ENCODE results near the gene ZKSCAN3. TPM values are rescaled to one million over a fixed set of nuclear protein-coding genes. Genes with fewer than 3 reads are reported as not detected.
"Not testable (repeated sequence)": the region's sequence is repeated elsewhere in the genome, so short reads cannot be mapped to it uniquely, and the experiment has no call there.

Gene ZKSCAN3
- total and polyA plus RNA-seq, 10 of the 15 experiments (the other 5 are each of a cell fraction or from before 2014, with no cell fraction given), result 0.86 to 4.3 (median 3.1) TPM

- in situ Hi-C loops (cut with MboI) (loop anchor here (5.0 to 25.0 kb wide), 3 partner anchors 227 to 1197 kb away; no protein-coding TSS in a partner anchor), intact Hi-C loops (cut with micrococcal nuclease; ENCODE audit: unreplicated experiment) (loop anchor here (5.0 to 10.0 kb wide), 5 partner anchors 92 to 1195 kb away; partner anchors contain the start of gene ZSCAN26)
- ATAC-seq; H3K4me1 ChIP-seq (ENCODE audit: control insufficient read depth, insufficient read depth, low read length); H3K9me3 ChIP-seq (replicated peaks; ENCODE audit: control insufficient read depth, insufficient read depth, low read length); DNase-seq (ENCODE audit: low read depth, low spot score); POLR2A ChIA-PET; H3K4me3 ChIP-seq; BruUV-seq (replicated peaks); H3K36me3 ChIP-seq (ENCODE audit: control insufficient read depth in 2 of 2, insufficient read depth in 2 of 2, low read length in 1 of 2); H2AFZ ChIP-seq (ENCODE audit: control insufficient read depth, low read depth, low read length); H3K9ac ChIP-seq (ENCODE audit: control insufficient read depth, insufficient read depth, low read length); H4K20me1 ChIP-seq (ENCODE audit: control insufficient read depth, insufficient read depth); H3K27ac ChIP-seq (ENCODE audit: control insufficient read depth, insufficient read depth); H3K4me2 ChIP-seq (ENCODE audit: control insufficient read depth, insufficient read depth); H3K79me2 ChIP-seq (ENCODE audit: control insufficient read depth, insufficient read depth, low read length); RAD21 ChIA-PET (ENCODE audit: unreplicated experiment); FAIRE-seq; H3K27me3 ChIP-seq (replicated peaks in 1 of 2; ENCODE audit: control insufficient read depth in 2 of 2, insufficient read depth in 2 of 2, low read length in 1 of 2): not testable (repeated sequence)
- WGBS (ENCODE audit: insufficient coverage, insufficient replicate concordance, low lambda C conversion rate, missing lambda C conversion rate), result 98% methylated on average over 13 of the region's 16 CpGs
- CTCF ChIA-PET, result interaction anchor here (1.1 to 1.2 kb wide), 2 partner anchors 26 to 218 kb away, joined by 4 read pairs; partner anchors contain the start of gene ZKSCAN8
- SMC1A ChIA-PET (ENCODE audit: uncharacterized antibody, unreplicated experiment), result interaction anchor here (0.8 kb wide), 1 partner anchor 92 kb away, joined by 3 read pairs; the partner anchor contains the start of gene ZSCAN26
These were observed 9.8 kb downstream of the ZKSCAN3 start for GRCh38 chr6:28359562-28359961.

GRCh38 chr6:28360961-28361360 lies 11.2 kb downstream of the ZKSCAN3 start:
- ATAC-seq, result no peak
- H4K20me1 ChIP-seq (ENCODE audit: control insufficient read depth, insufficient read depth), result no peaks in the 10 kb centered on the region
- peaks cover under 1% of the 10 kb centered on the region for H3K79me2 ChIP-seq (ENCODE audit: control insufficient read depth, insufficient read depth, low read length)
- H3K4me3 ChIP-seq, result no peak overlapping the region
- H3K36me3 ChIP-seq (ENCODE audit: control insufficient read depth in 2 of 2, insufficient read depth in 2 of 2, low read length in 1 of 2), result peaks cover 0 to 10% of the 10 kb centered on the region in 2 experiments; a peak in 2 of 4 replicates
- no TSS peak for BruUV-seq (replicated peaks)
- H3K9me3 ChIP-seq (replicated peaks; ENCODE audit: control insufficient read depth, insufficient read depth, low read length), result no peaks in the 10 kb centered on the region
- ChIA-PET SMC1A (ENCODE audit: uncharacterized antibody, unreplicated experiment) (interaction anchor here (1.1 to 1.4 kb wide), 2 partner anchors 9 to 25 kb away, joined by 3 read pairs; no protein-coding TSS in a partner anchor), CTCF (interaction anchor here (0.6 to 1.0 kb wide), 4 partner anchors 24 to 1211 kb away, joined by 3 read pairs; no protein-coding TSS in a partner anchor), RAD21 (ENCODE audit: unreplicated experiment) (interaction anchor here (0.6 kb wide), 1 partner anchor 11 kb away, joined by 6 read pairs; no protein-coding TSS in a partner anchor), POLR2A (interaction anchor here (0.5 kb wide), 1 partner anchor 143 kb away, joined by 3 read pairs; no protein-coding TSS in a partner anchor)
- H3K4me2 ChIP-seq (ENCODE audit: control insufficient read depth, insufficient read depth), result no peak overlapping the region
- H3K27me3 ChIP-seq (replicated peaks in 1 of 2; ENCODE audit: control insufficient read depth in 2 of 2, insufficient read depth in 2 of 2, low read length in 1 of 2), result no peaks in the 10 kb centered on the region
- no peak overlapping the region for H3K9ac ChIP-seq (ENCODE audit: control insufficient read depth, insufficient read depth, low read length)
- no peak overlapping the region for H2AFZ ChIP-seq (ENCODE audit: control insufficient read depth, low read depth, low read length)
- intact Hi-C loops (cut with micrococcal nuclease; ENCODE audit: unreplicated experiment) (no loop called here), in situ Hi-C loops (cut with MboI) (loop anchor here (25.0 kb wide), 1 partner anchor 1199 kb away; no protein-coding TSS in a partner anchor)
- TF ChIP-seq KLF5 (IDR thresholded peaks at IDR 0.05; ENCODE audit: partially characterized antibody), result no peak
- no peak for TF ChIP-seq BMI1 (IDR thresholded peaks at IDR 0.05; ENCODE audit: borderline replicate concordance)
- no peak for TF ChIP-seq IKZF2 (IDR thresholded peaks at IDR 0.05)
- TF ChIP-seq CHD4 (IDR thresholded peaks at IDR 0.05), result no peak
- no peak for TF ChIP-seq IRF5 (IDR thresholded peaks at IDR 0.05; ENCODE audit: borderline replicate concordance)
- no peak for TF ChIP-seq NR2C1 (IDR thresholded peaks at IDR 0.05)
- no peak for TF ChIP-seq NFXL1 (IDR thresholded peaks at IDR 0.05; ENCODE audit: borderline replicate concordance)
- no peak for TF ChIP-seq PKNOX1 (IDR thresholded peaks at IDR 0.05)
- no peak for FAIRE-seq
- no peak for DNase-seq (ENCODE audit: low read depth, low spot score)
- WGBS (ENCODE audit: insufficient coverage, insufficient replicate concordance, low lambda C conversion rate, missing lambda C conversion rate), result 91% methylated on average over 2 of the region's 2 CpGs
- H3K4me1 ChIP-seq (ENCODE audit: control insufficient read depth, insufficient read depth, low read length), result peaks cover 3% of the 10 kb centered on the region; the same call in 1 of the 2 replicates
- H3K27ac ChIP-seq (ENCODE audit: control insufficient read depth, insufficient read depth), result no peak overlapping the region

Data from GM12878 (cell line).